ENCODE results near the gene MINDY4B.

MINDY4B gene

GRCh38 chr3:150933473-150933995 lies 28.3 kb upstream of the MINDY4B start:
- Histone ChIP-seq H3K36me3 (ENCODE audit: control insufficient read depth, insufficient read depth, low read length) (no peaks in the 10 kb centered on the region), H2AFZ (no peak overlapping the region), H3K4me3 (ENCODE audit: low read depth, low read length) (no peak overlapping the region), H3K4me1 (no peaks in the 10 kb centered on the region), H3K9me3 (ENCODE audit: control insufficient read depth, low read length) (no peaks in the 10 kb centered on the region), H3K27me3 (ENCODE audit: control insufficient read depth, insufficient read depth, low read length) (no peaks in the 10 kb centered on the region), H3K9ac (no peak overlapping the region), H3K4me2 (ENCODE audit: low read length) (no peak overlapping the region), H3K79me2 (no peaks in the 10 kb centered on the region), H3K27ac (no peak overlapping the region)
- TF ChIP-seq CTCF (IDR thresholded peaks at IDR 0.05), result no peak

DNA sequence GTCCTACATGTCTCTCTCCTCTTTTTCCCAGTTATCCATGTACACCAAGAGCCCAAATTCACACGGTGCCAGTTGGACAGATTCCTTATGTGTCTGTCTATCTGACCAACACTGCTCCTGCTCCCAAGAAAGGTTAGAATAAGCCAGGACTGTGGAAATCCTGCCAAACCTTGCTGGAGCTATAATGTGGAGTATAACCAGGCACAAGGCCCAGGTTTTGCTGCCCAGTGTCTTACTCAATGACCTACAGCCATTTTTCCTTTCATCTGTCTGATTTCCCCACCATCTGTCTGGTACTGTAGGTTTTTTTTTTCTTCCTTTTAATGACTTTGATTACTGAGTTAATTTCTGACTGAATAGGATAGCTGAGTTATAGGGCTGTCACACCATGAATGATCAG lies 26.5 kb upstream of the MINDY4B start:
- Histone ChIP-seq H2AFZ (no peak overlapping the region), H3K4me2 (ENCODE audit: low read length) (no peak overlapping the region)

DNA sequence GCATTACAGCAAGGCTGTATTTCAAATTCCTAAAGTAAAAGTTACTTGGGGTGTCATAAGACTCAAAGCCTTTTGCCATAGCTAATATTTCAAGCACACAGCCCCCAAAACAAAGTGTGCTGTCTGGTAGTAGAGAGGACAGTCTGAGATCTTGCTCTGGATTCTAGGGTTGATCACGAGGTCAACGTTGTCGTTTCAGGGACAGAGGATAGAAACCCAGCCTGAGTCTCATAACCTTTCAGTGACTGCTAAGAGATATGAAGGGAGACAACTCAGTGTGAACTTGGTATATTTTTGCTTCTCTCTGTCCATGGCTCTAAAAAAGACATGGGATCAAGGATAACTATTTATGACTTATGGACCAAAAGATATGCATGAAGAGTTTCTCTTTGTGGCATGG lies 25.6 kb upstream of the MINDY4B start:
- no peaks in the 10 kb centered on the region for H3K27me3 ChIP-seq (ENCODE audit: control insufficient read depth, insufficient read depth, low read length)
- no peaks in the 10 kb centered on the region for H3K9me3 ChIP-seq (ENCODE audit: control insufficient read depth, low read length)
- H3K9ac ChIP-seq, result no peak overlapping the region
- H2AFZ ChIP-seq, result no peak overlapping the region
- no peak overlapping the region for H3K27ac ChIP-seq
- TF ChIP-seq CTCF (IDR thresholded peaks at IDR 0.05), result no peak
- H3K4me2 ChIP-seq (ENCODE audit: low read length), result no peak overlapping the region
- no peak overlapping the region for H3K4me3 ChIP-seq (ENCODE audit: low read depth, low read length)
- no peaks in the 10 kb centered on the region for H3K79me2 ChIP-seq
- no peaks in the 10 kb centered on the region for H3K4me1 ChIP-seq
- no peaks in the 10 kb centered on the region for H3K36me3 ChIP-seq (ENCODE audit: control insufficient read depth, insufficient read depth, low read length)

More for the DNA sequence above, 26.5 kb upstream of the MINDY4B start:
- H3K27me3 ChIP-seq (ENCODE audit: control insufficient read depth, insufficient read depth, low read length), result no peaks in the 10 kb centered on the region
- no peak overlapping the region for H3K4me3 ChIP-seq (ENCODE audit: low read depth, low read length)
- H3K27ac ChIP-seq, result no peak overlapping the region
- no peak overlapping the region for H3K9ac ChIP-seq
- no peaks in the 10 kb centered on the region for H3K9me3 ChIP-seq (ENCODE audit: control insufficient read depth, low read length)
- no peaks in the 10 kb centered on the region for H3K79me2 ChIP-seq
- TF ChIP-seq CTCF (IDR thresholded peaks at IDR 0.05), result no peak
- H3K36me3 ChIP-seq (ENCODE audit: control insufficient read depth, insufficient read depth, low read length), result no peaks in the 10 kb centered on the region
- H3K4me1 ChIP-seq, result no peaks in the 10 kb centered on the region

DNA sequence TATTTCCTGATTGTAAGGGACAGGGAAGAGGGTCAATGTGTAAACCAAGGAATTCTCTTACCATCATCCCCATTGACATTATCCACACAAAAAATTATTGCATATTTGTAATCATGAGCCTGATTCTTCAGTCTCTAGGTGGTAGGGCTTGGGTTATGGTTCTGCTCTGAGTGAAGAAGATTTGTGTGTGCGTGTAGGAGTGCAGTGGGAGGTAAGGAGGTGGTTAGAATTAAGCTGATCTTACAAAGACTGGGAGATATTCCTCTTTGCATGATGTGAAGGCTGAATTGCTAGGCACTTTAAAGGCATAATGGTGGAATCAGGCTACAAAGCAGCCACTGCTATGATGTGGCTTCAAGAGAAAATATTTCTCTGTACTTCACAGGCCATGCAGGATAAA lies 23.0 kb upstream of the MINDY4B start:
- Histone ChIP-seq H3K4me3 (ENCODE audit: low read depth, low read length) (no peak overlapping the region), H3K4me2 (ENCODE audit: low read length) (no peak overlapping the region), H3K4me1 (no peaks in the 10 kb centered on the region), H3K36me3 (ENCODE audit: control insufficient read depth, insufficient read depth, low read length) (no peaks in the 10 kb centered on the region), H3K9me3 (ENCODE audit: control insufficient read depth, low read length) (no peaks in the 10 kb centered on the region), H3K79me2 (no peaks in the 10 kb centered on the region), H2AFZ (no peak overlapping the region), H3K27ac (no peak overlapping the region), H3K27me3 (ENCODE audit: control insufficient read depth, insufficient read depth, low read length) (no peaks in the 10 kb centered on the region), H3K9ac (no peak overlapping the region)
- no peak for TF ChIP-seq CTCF (IDR thresholded peaks at IDR 0.05)

- TF ChIP-seq CTCF (IDR thresholded peaks at IDR 0.05), result no peak
- H3K36me3 ChIP-seq (ENCODE audit: control insufficient read depth, insufficient read depth, low read length), result no peaks in the 10 kb centered on the region
- no peak overlapping the region for H3K4me2 ChIP-seq (ENCODE audit: low read length)
- no peak overlapping the region for H3K27ac ChIP-seq
- H3K4me3 ChIP-seq (ENCODE audit: low read depth, low read length), result no peak overlapping the region
- no peak overlapping the region for H3K9ac ChIP-seq
- H3K79me2 ChIP-seq, result no peaks in the 10 kb centered on the region
- no peaks in the 10 kb centered on the region for H3K27me3 ChIP-seq (ENCODE audit: control insufficient read depth, insufficient read depth, low read length)
- H2AFZ ChIP-seq, result peak overlapping the region; percentile 84
- peaks cover 4% of the 10 kb centered on the region for H3K4me1 ChIP-seq
- H3K9me3 ChIP-seq (ENCODE audit: control insufficient read depth, low read length), result no peaks in the 10 kb centered on the region
Measured at GRCh38 chr3:150926328-150926727, 21.1 kb upstream of the MINDY4B start.
